Activated T-helper 1 cell treated with Interleukin-2 at 50 U/mL for 16 hours (primary cell): Measurements from ENCODE around the gene NAA10.

ENCODE experiments used
- DNase-seq: peaks from one replicate; pipeline ENCODE4 v3.0.0-alpha.2; 2020; ENCODE audit warnings: low read depth

The NAA10 gene

GRCh38 chrX:153929576-153929975 is 5.3 kb downstream of the NAA10 start:
- DNase-seq = no peak

DNA sequence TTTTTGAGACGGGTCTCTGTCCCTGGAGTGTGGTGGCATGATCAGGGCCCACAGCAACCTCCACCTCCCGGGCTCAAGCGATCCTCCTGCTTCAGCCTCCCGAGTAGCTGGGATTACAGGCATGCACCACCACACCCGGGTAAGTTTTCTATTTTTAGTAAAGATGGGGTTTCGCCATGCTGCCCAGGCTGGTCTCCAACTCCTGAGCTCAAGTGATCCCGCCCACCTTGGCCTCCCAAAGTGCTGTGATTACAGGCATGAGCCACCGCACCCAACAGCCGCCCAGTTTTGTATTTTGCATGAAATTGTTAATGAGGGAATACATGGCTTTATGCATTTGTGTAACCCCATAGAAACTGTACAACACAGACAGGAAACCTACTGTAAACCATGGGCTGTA is 6.0 kb downstream of the NAA10 start:
- no peak for DNase-seq

DNA sequence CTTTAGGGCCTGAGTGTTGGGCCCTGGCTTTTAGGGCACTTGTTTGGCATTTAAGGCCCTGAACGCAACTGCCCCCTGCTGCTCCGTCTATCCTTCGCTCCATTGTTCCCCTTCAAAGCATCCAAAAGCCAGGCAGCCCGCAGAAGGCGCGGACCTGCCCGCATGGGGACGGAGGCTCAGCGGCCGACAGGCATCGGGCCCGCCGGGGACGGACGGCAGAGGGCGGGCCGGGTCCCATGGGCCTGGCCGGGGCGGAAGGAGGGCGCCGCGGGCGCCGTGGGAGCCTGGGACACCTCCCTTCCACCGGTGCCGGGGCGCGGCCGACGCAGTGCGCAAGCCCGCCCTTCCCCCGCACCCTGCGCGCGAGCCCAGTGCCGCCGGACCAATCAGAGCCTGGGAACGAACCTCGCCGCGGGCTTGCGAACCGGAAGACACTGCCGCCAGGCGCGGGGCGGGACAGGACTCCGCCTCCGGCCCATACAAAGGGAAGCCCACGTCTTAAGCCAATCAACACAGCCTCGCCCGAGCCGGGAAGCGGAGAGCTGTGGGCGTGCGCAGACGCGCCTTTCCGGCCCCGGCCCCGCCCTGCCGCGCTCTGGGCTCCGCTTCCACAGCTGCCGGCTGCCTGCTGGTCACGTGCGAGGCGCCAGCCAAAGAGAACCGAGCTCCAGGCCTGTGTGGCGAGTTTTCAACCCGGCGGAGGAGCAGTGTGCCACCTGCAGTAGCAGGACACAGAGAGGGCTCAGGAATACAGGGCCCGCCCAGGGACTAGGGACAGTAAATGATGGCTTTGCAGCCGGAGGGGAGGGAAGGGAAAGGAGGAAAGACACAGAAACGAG is 6.7 kb downstream of the NAA10 start:
- DNase-seq = peak; percentile 94

- no peak for DNase-seq
Measured at GRCh38 chrX:153927672-153927921, 7.2 kb downstream of the NAA10 start.

DNA sequence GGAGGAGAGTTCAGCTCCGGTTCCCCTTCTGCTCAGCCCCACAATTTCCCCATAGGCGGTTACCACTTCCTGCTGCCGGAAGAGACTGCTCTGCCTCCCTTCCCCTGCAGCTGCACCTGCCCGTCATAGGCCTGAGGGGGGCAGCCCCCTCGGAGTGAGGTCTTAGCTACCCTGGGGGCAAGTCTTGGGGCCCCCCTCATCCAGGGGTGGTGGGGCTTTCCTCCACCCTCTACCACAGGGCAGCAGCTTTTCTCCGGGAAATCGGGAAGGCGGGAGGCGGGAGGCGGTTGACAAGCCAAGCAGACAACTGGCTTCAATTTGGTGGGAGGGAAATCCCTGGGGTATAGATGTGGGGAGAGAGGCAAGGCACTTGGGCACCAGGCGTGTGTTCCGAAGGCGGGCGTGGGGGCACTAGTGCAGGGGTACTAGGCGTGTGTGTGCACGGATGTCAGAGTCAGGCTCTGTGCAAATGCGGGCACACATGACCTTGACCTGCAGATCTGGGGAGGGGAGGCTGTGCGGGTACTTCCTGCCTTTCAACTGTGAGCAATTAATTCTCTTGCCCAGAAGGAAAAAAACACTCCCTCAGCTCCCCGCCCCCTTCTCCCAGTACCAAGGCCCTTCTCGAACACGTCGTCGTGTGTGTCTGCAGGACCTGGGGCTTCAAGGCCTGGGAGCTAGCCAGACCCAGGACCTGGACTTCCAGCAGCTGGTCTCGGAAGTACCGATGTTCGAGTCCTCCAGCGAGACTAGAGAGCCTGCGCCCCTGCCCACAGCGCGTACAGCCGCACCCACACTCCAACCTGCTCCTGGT is 7.8 kb downstream of the NAA10 start:
- DNase-seq = peak; percentile 69

DNA sequence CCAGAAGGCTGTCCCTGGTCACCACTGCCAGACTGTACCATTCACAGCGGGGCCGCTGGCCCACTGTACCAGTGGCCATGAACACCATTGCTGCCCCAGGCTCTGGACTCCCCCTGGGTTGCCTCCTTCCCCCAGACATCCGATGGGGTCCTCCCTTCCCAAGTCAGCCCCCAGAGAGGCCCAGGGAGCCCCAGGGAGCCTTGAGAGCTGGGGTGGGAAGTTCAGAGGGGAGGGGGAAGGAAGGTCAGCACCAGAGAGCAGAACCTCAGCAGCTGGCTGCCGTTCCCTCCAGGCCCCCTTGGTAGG is 8.3 kb downstream of the NAA10 start:
- DNase-seq = no peak

- DNase-seq = peak; percentile 24
Measured at GRCh38 chrX:153925739-153926551, 8.9 kb downstream of the NAA10 start, which contains the start of gene ARHGAP4. ARHGAP4 (minus strand) TSS chrX:153926264; CDS start chrX:153926202, 62 bp downstream.

DNA sequence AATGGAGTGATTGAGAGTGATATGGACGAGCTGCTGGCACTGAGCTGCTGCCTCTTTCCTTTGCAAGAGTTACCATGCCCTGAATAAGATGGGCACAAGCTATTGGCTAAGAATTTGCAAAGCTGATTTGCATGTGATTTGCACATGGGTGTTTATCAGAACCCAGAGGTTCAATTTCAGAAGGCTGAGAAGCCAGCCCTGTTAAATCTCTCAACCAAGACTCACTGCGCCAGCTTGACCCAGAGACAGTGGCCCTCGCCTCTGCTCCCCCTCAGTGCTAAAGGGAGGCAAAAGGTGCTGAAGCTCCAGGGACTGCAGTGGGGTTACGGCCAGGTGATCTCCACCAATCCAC is 9.5 kb downstream of the NAA10 start:
- no peak for DNase-seq

GRCh38 chrX:153924149-153924861 is 10.5 kb downstream of the NAA10 start:
- DNase-seq = no peak

DNA sequence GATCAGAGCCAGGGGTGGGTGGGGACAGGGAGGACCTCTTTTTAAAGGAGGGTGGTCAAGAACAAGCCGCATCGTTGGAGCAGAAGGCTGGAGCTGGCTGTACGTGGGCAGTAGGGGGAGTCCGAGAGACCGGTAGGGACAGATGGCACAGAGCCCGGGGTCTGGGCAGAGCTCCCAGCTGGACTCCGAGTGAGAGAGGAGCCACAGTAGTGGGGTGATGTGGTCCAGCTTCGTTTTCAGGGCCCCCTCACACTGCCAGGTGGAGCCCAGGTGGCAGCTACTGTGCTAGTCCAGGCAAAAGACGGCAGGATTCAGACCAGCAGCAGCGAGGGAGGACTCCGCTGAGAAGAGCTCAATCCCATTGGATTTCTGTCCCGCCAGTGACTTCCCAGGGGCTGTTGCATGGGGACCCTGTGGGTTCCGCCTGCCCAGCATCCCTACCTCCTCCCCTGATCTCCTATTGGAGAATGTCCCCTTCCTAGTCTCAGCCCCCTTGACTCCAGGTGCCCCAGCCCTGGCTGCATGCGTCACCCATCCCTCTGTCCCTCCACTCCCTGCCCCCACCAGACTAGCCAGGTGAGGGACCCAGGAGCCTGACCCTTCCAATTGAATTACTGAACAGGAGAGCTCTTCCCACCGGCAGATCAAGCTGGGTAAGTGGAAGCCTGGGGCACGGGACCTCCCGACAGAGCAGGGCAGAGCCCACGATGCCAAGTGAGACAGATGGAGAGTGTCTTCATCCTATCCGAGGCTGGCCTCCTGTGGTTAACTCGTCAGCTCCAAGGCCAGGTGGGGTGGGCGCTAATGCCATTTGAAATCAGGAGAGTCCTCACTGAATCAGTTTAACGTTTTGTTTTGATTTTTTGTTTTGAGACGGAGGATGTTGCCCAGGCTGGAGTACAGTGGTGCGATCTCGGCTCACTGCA is 11.6 kb downstream of the NAA10 start:
- DNase-seq = no peak

DNA sequence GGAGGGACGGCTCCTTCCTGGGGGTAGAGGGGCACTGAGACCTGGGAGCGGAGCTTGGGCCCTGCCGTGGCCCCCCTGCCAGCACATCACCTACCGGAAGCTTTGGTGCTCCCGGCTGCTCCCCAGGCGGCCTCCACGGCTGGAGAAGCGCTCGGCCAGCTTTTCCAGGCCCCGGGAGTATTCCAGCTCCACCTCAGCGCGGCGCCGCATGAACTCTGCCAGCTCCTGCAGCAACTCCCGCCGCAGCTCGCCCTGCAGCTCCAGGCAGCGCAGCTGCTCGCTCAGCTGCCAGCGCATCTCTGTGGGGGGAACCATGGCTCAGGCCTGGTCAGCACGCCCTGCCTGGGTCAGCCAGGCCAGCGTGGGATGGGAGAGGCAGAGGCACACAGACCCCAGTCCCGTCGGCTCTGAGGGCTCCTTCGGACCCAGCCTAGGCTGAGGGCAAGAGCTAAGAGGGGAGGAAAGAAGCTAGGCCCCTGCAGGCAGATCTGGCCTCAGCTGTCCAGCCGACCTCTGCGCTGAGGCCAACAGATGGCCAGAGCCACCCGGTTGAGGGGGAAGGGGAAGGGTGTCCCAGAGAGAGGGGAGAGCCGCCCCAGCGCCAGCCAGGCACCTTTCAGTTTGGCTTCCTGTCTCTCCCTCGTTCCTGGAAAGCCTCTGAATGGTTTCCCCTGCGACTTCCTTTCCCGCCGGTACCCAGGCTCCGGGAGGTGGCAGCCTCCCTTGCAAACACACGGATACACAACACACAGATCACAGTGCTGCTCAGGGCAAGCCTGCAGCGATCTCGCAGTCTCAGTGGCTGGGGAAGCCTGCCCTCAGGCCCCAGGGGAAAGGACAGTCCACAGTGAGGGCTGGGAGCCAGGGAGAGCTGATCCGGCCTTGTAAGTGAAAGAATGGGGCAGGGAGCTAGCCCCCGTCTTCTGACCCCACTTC is 13.1 kb downstream of the NAA10 start:
- DNase-seq = no peak

GRCh38 chrX:153921070-153921469 is 13.8 kb downstream of the NAA10 start:
- no peak for DNase-seq

- no peak for DNase-seq
Measured at GRCh38 chrX:153920546-153920945, 14.3 kb downstream of the NAA10 start.

GRCh38 chrX:153919281-153919680 is 15.6 kb downstream of the NAA10 start:
- no peak for DNase-seq

GRCh38 chrX:153917869-153918268 is 17.0 kb downstream of the NAA10 start:
- DNase-seq = no peak

GRCh38 chrX:153913701-153914100 is 21.1 kb downstream of the NAA10 start:
- DNase-seq = no peak

GRCh38 chrX:153913211-153913610 is 21.6 kb downstream of the NAA10 start:
- no peak for DNase-seq

DNA sequence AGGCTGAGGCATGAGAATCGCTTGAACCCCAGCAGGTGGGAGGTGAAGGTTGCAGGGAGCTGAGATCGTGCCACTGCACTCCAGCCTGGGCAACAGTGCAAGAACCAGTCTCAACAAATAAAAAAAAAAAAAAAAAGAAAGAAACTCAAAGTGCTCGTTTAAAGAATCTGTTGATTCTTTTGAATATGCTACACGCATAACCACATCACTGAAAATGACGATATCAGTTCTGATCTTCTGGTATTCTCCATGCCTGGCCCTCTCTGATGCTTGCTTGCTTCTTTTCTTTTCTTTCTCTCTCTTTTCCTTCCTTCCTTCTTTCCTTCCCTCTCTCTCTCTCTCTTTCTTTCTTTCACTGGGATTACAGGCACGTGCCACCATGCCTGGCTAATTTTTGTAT is 23.0 kb downstream of the NAA10 start:
- no peak for DNase-seq

- no peak for DNase-seq
Measured at GRCh38 chrX:153910446-153910845, 24.4 kb downstream of the NAA10 start.

DNA sequence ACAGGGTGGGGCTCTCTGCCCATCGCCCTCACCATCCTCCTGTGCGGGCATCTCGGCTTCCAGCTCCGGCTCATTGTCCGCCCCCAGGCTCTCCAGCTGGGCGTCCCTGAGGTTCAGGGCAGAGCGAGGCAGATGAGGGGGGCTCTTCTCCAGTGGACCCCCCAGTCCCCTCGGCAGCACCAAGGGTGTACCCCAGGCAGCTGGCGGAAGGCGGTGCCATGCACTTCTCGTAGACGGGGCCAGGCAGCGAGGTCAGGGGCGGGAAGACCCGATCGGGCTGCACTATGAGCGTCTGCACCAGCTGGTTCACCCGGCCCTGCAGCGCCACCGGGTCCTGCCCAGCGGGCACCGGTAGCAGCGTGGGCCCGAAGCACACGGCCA is 24.9 kb downstream of the NAA10 start:
- no peak for DNase-seq
